Bone marrow (tissue), 2 donors: ENCODE measurements around the gene ZNF280B.
A peak's percentile ranks its signal among the peaks of the same experiment; 100 is the strongest.
"Not testable (repeated sequence)": the region's sequence is repeated elsewhere in the genome, so short reads cannot be mapped to it uniquely, and the experiment has no call there.

ENCODE experiments used
- DNase-seq, 2 donors: peaks; one replicate each; lab custom pipeline; 2025; lab: John Stamatoyannopoulos, UW

Gene ZNF280B

GRCh38 chr22:22463855-22464540 is 44.5 kb downstream of the ZNF280B start:
- DNase-seq: peak; percentile 7 to 43

- DNase-seq: no peak
Measured at GRCh38 chr22:22462813-22463567, 45.6 kb downstream of the ZNF280B start.

- no peak for DNase-seq
Measured at GRCh38 chr22:22461583-22461982, 47.0 kb downstream of the ZNF280B start.

- no peak for DNase-seq
Measured at GRCh38 chr22:22461111-22461510, 47.4 kb downstream of the ZNF280B start.

GRCh38 chr22:22460635-22461034 is 47.9 kb downstream of the ZNF280B start:
- no peak for DNase-seq

- DNase-seq: no peak
Measured at GRCh38 chr22:22460060-22460459, 48.5 kb downstream of the ZNF280B start.

GRCh38 chr22:22458896-22459588 is 49.5 kb downstream of the ZNF280B start:
- DNase-seq: no peak

- DNase-seq: no peak
Measured at GRCh38 chr22:22458387-22458786, 50.2 kb downstream of the ZNF280B start.

- no peak for DNase-seq
Measured at GRCh38 chr22:22454997-22455396, 53.5 kb downstream of the ZNF280B start.

- DNase-seq: no peak
Measured at GRCh38 chr22:22452996-22453686, 55.4 kb downstream of the ZNF280B start.

GRCh38 chr22:22452211-22452610 is 56.3 kb downstream of the ZNF280B start:
- no peak for DNase-seq

GRCh38 chr22:22450343-22450839 is 58.2 kb downstream of the ZNF280B start:
- peak in 1 of 2 donors; percentile 34 for DNase-seq

- DNase-seq: no peak
Measured at GRCh38 chr22:22449819-22450218, 58.7 kb downstream of the ZNF280B start.

GRCh38 chr22:22446517-22446916 is 62.0 kb downstream of the ZNF280B start:
- no peak for DNase-seq

- not testable (repeated sequence) for DNase-seq
Measured at GRCh38 chr22:22444007-22444589, 64.4 kb downstream of the ZNF280B start.

- no peak for DNase-seq
Measured at GRCh38 chr22:22442928-22443709, 65.4 kb downstream of the ZNF280B start.

- not testable (repeated sequence) for DNase-seq
Measured at GRCh38 chr22:22441626-22442025, 66.9 kb downstream of the ZNF280B start.

GRCh38 chr22:22440188-22440587 is 68.4 kb downstream of the ZNF280B start:
- DNase-seq: no peak
